PC-3 (cell line): ENCODE measurements around the gene TLR4. TPM values are rescaled to one million over a fixed set of nuclear protein-coding genes. Genes with fewer than 3 reads are reported as not detected.

Source experiments
- ATAC-seq: fragments of 200-7000 bp; cut with Tn5 transposase; 2 replicates; pipeline ENCODE4 v1.9.1; 2020; ENCODE audit warnings: mild to moderate bottlenecking, moderate library complexity
- BruUV-seq: library from RNA; stranded (reverse); fragments of 400-500 nt; replicated peaks from 2 replicates; lab custom pipeline; 2021; lab: Mats Ljungman, UMichigan
- CTCF ChIA-PET: fragments of 300-600 bp; sonication (Branson Sonifier 250); formaldehyde crosslinking; loops from one replicate; lab custom pipeline; 2022; ENCODE audit warnings: antibody characterized with exemption; lab: Charles Lee
- POLR2A ChIA-PET: fragments of 300-600 bp; sonication (Branson Sonifier 250); formaldehyde crosslinking; loops from one replicate; lab custom pipeline; 2022; ENCODE audit warnings: antibody characterized with exemption; ENCODE audit not compliant: unreplicated experiment; lab: Charles Lee
- DNase-seq: peaks from one replicate; pipeline ENCODE4 v3.0.0-alpha.2; 2015
- H2AFZ ChIP-seq: fragments of 300-600 bp; sonication (generic); 2 replicates; pipeline ENCODE4 v1.6.0; 2016; ENCODE audit warnings: antibody characterized with exemption, low read length
- H3F3A ChIP-seq: fragments of 300-600 bp; sonication (generic); one replicate; pipeline ENCODE4 v1.6.0; 2017; ENCODE audit warnings: antibody characterized with exemption, low read length, control low read depth, mild to moderate bottlenecking; ENCODE audit not compliant: unreplicated experiment
- H3K27ac ChIP-seq: fragments of 300-600 bp; sonication (generic); 2 replicates; pipeline ENCODE4 v1.5.1; 2016; ENCODE audit warnings: mild to moderate bottlenecking, low read length
- H3K27me3 ChIP-seq: fragments of 300-600 bp; sonication (generic); 2 replicates; pipeline ENCODE4 v1.6.1; 2016; ENCODE audit warnings: low read length, mixed read lengths
- H3K36me3 ChIP-seq: fragments of 300-600 bp; sonication (generic); 2 replicates; pipeline ENCODE4 v1.6.1; 2016; ENCODE audit warnings: low read depth, mixed run types, low read length, mixed read lengths
- H3K4me1 ChIP-seq: fragments of 300-600 bp; sonication (generic); 2 replicates; pipeline ENCODE4 v1.5.1; 2016; ENCODE audit warnings: low read length; ENCODE audit not compliant: insufficient read depth
- H3K4me2 ChIP-seq: fragments of 300-600 bp; sonication (generic); 2 replicates; pipeline ENCODE4 v1.6.0; 2016; ENCODE audit warnings: low read length
- H3K4me3 ChIP-seq: fragments of 300-600 bp; sonication (generic); 2 replicates; pipeline ENCODE4 v1.5.1; 2016; ENCODE audit warnings: mild to moderate bottlenecking, low read length, mixed read lengths
- H3K79me2 ChIP-seq: fragments of 300-600 bp; sonication (generic); 2 replicates; pipeline ENCODE4 v1.6.1; 2017; ENCODE audit warnings: low read length, mixed read lengths
- H3K9ac ChIP-seq: fragments of 300-600 bp; sonication (generic); 2 replicates; pipeline ENCODE4 v1.6.0; 2016; ENCODE audit warnings: mild to moderate bottlenecking, low read length
- H3K9me2 ChIP-seq: fragments of 300-600 bp; sonication (generic); replicated peaks from 2 replicates; pipeline ENCODE4 v1.6.1; 2016; ENCODE audit warnings: mixed run types, low read length, mixed read lengths
- H3K9me3 ChIP-seq: fragments of 300-600 bp; sonication (generic); 2 replicates; pipeline ENCODE4 v1.6.1; 2016; ENCODE audit warnings: low read length, mixed read lengths
- H4K20me1 ChIP-seq: fragments of 300-600 bp; sonication (generic); 2 replicates; pipeline ENCODE4 v1.6.1; 2016; ENCODE audit warnings: low read length, mixed read lengths
- CTCF ChIP-seq: fragments of 300-600 bp; sonication (generic); conservative IDR thresholded peaks from 2 replicates; pipeline ENCODE4 v1.5.1; 2017; ENCODE audit warnings: antibody characterized with exemption, low read depth, mild to moderate bottlenecking, low read length
- EZH2 ChIP-seq: fragments of 300-600 bp; sonication (generic); IDR thresholded peaks from one replicate; pipeline ENCODE4 v1.6.1; 2017; ENCODE audit warnings: antibody characterized with exemption, mild to moderate bottlenecking, low read length; ENCODE audit not compliant: unreplicated experiment
- EZH2phosphoT487 ChIP-seq: fragments of 300-600 bp; sonication (generic); IDR thresholded peaks from 2 replicates; pipeline ENCODE4 v1.6.1; 2018; ENCODE audit warnings: mild to moderate bottlenecking, antibody characterized with exemption, low read length, borderline replicate concordance
- intact Hi-C: fragments of 100-400 bp; cut with micrococcal nuclease; formaldehyde crosslinking; loops from 2 replicates; pipeline ENCODE4 v1.9.0; 2023
- total RNA-seq: library from RNA; depleted of rRNA; stranded (reverse); fragments of >200 nt; gene quantifications from 2 replicates; pipeline ENCODE4 v1.2.3, GENCODE V29; 2014

The TLR4 gene
- total RNA-seq, 1 experiment from 2014 or later = not detected

GRCh38 chr9:117722108-117722761 is 18.0 kb downstream of the TLR4 start:
- Histone ChIP-seq H3K4me1 (no peaks in the 10 kb centered on the region), H3K27me3 (no peaks in the 10 kb centered on the region), H3F3A (no peaks in the 10 kb centered on the region), H3K4me2 (no peak overlapping the region), H3K4me3 (no peak overlapping the region), H3K9me3 (no peaks in the 10 kb centered on the region), H3K27ac (no peak overlapping the region), H3K36me3 (no peaks in the 10 kb centered on the region), H4K20me1 (no peaks in the 10 kb centered on the region), H3K9ac (no peak overlapping the region), H3K9me2 (no peaks in the 10 kb centered on the region), H3K79me2 (no peaks in the 10 kb centered on the region), H2AFZ (no peak overlapping the region)
- ChIA-PET CTCF (no interaction called here), POLR2A (no interaction called here)
- TF ChIP-seq EZH2phosphoT487 (no peak), CTCF (no peak), EZH2 (no peak)
- no TSS peak for BruUV-seq
- no peak for DNase-seq
- no peak for ATAC-seq
- intact Hi-C loops = no loop called here

GRCh38 chr9:117723986-117724625 is 19.9 kb downstream of the TLR4 start:
- H3K27me3 ChIP-seq = no peaks in the 10 kb centered on the region
- ChIA-PET CTCF (no interaction called here), POLR2A (no interaction called here)
- ATAC-seq (no peak), DNase-seq (no peak)
- no peak overlapping the region for H3K4me3 ChIP-seq
- no TSS peak for BruUV-seq
- intact Hi-C loops = no loop called here
- no peak overlapping the region for H2AFZ ChIP-seq
- no peaks in the 10 kb centered on the region for H3K36me3 ChIP-seq
- no peaks in the 10 kb centered on the region for H3F3A ChIP-seq
- no peak overlapping the region for H3K9ac ChIP-seq
- H3K27ac ChIP-seq = no peak overlapping the region
- no peak overlapping the region for H3K4me2 ChIP-seq
- H3K9me3 ChIP-seq = no peaks in the 10 kb centered on the region
- H3K9me2 ChIP-seq = no peaks in the 10 kb centered on the region
- H3K79me2 ChIP-seq = no peaks in the 10 kb centered on the region
- H3K4me1 ChIP-seq = no peaks in the 10 kb centered on the region
- H4K20me1 ChIP-seq = no peaks in the 10 kb centered on the region
- TF ChIP-seq CTCF (no peak), EZH2phosphoT487 (no peak), EZH2 (no peak)

- DNase-seq = no peak
- ChIA-PET POLR2A (no interaction called here), CTCF (no interaction called here)
- H3K9ac ChIP-seq = no peak overlapping the region
- no peaks in the 10 kb centered on the region for H3K9me3 ChIP-seq
- BruUV-seq = no TSS peak
- no peaks in the 10 kb centered on the region for H3K27me3 ChIP-seq
- H3F3A ChIP-seq = no peaks in the 10 kb centered on the region
- H3K9me2 ChIP-seq = no peaks in the 10 kb centered on the region
- ATAC-seq = no peak
- no peaks in the 10 kb centered on the region for H3K79me2 ChIP-seq
- no peak overlapping the region for H3K27ac ChIP-seq
- H3K36me3 ChIP-seq = no peaks in the 10 kb centered on the region
- no peaks in the 10 kb centered on the region for H3K4me1 ChIP-seq
- TF ChIP-seq CTCF (no peak), EZH2 (no peak), EZH2phosphoT487 (no peak)
- H2AFZ ChIP-seq = no peak overlapping the region
- intact Hi-C loops = no loop called here
- H3K4me2 ChIP-seq = no peak overlapping the region
- H4K20me1 ChIP-seq = no peaks in the 10 kb centered on the region
- no peak overlapping the region for H3K4me3 ChIP-seq
These were observed 21.3 kb downstream of the TLR4 start for GRCh38 chr9:117725426-117725887.
